GM12892 (cell line): ENCODE measurements around the gene NR2C1.

ENCODE experiments used
- POLR2A ChIP-seq: IDR thresholded peaks from 2 replicates; pipeline ENCODE4 v1.6.1; 2011; ENCODE audit warnings: low read depth, low read length, control low read depth
- POLR2AphosphoS5 ChIP-seq: IDR thresholded peaks from 2 replicates; pipeline ENCODE4 v1.6.1; 2011; ENCODE audit warnings: low read depth, low read length, control low read depth
- TAF1 ChIP-seq: IDR thresholded peaks from 2 replicates; pipeline ENCODE4 v1.6.1; 2011; ENCODE audit warnings: low read depth, mild to moderate bottlenecking, control low read depth, low read length, borderline replicate concordance

GRCh38 chr12:95057424-95057823, 16.0 kb downstream of the NR2C1 start:
- TF ChIP-seq POLR2A (no peak), POLR2AphosphoS5 (no peak), TAF1 (no peak)
